NT2/D1 (cell line): ENCODE data around the gene ATG9B.

Experiments
- SUZ12 ChIP-seq: IDR thresholded peaks from 2 replicates; pipeline ENCODE4 v1.6.1; 2011; ENCODE audit not compliant: insufficient read length, insufficient read depth; ENCODE audit errors: extremely low read depth
- YY1 ChIP-seq: IDR thresholded peaks from 2 replicates; pipeline ENCODE4 v1.6.1; 2011; ENCODE audit not compliant: insufficient read length, insufficient read depth
- ZNF274 ChIP-seq: IDR thresholded peaks from 2 replicates; pipeline ENCODE4 v1.6.1; 2011; ENCODE audit warnings: mild to moderate bottlenecking, low read depth, low read length

GRCh38 chr7:151028131-151028947 is 4.0 kb upstream of the ATG9B start, which contains the start of gene ABCB8:
- TF ChIP-seq ZNF274: no peak
- peak; percentile 24 for TF ChIP-seq YY1
- no peak for TF ChIP-seq SUZ12
